Duodenal mucosa (tissue), 2 donors: ENCODE data around the gene MMAB.

Experiments used
- H3K27ac ChIP-seq: one replicate; pipeline ENCODE4 v1.7.0; 2013; ENCODE audit warnings: low read depth, low read length
- H3K27me3 ChIP-seq, 2 donors: one replicate each; pipeline ENCODE4 v1.7.0; 2013; ENCODE audit warnings: low read length in 2 of 2, control low read depth in 1 of 2; ENCODE audit not compliant: insufficient read depth in 2 of 2, control insufficient read depth in 1 of 2
- H3K36me3 ChIP-seq, 2 donors: one replicate each; pipeline ENCODE4 v1.7.0; 2013; ENCODE audit warnings: low read length in 2 of 2, control low read depth in 1 of 2; ENCODE audit not compliant: insufficient read depth in 2 of 2, control insufficient read depth in 1 of 2
- H3K4me1 ChIP-seq, 2 donors: one replicate each; pipeline ENCODE4 v1.7.0; 2013; ENCODE audit warnings: low read length in 2 of 2, control low read depth in 1 of 2; ENCODE audit not compliant: insufficient read depth in 2 of 2, control insufficient read depth in 1 of 2
- H3K4me3 ChIP-seq, 2 donors: one replicate each; pipeline ENCODE4 v1.7.0; 2013; ENCODE audit warnings: low read length in 2 of 2, low read depth in 1 of 2
- H3K9ac ChIP-seq, 2 donors: one replicate each; pipeline ENCODE4 v1.7.0; 2013; ENCODE audit warnings: low read length in 2 of 2, low read depth in 1 of 2
- H3K9me3 ChIP-seq, 2 donors: one replicate each; pipeline ENCODE4 v1.7.0; 2013; ENCODE audit warnings: low read length in 2 of 2, control low read depth in 1 of 2; ENCODE audit not compliant: control insufficient read depth in 1 of 2

Gene MMAB

GRCh38 chr12:109573029-109573913, at the start of gene MMAB, which contains the start of gene MVK:
MMAB (minus strand) TSS chr12:109573504; CDS start chr12:109573480, 24 bp downstream.
MVK (plus strand) TSS chr12:109573794; CDS start chr12:109574823, 1,029 bp downstream.
- Histone ChIP-seq H3K9me3 (no peaks in the 10 kb centered on the region), H3K27me3 (no peaks in the 10 kb centered on the region), H3K9ac (peak within 1 kb of the TSS; percentile 68 to 73), H3K27ac (peak within 1 kb of the TSS; percentile 90), H3K36me3 (peaks cover 15 to 41% of the 10 kb centered on the region in 2 donors), H3K4me1 (peaks cover 19 to 21% of the 10 kb centered on the region in 2 donors), H3K4me3 (peak within 1 kb of the TSS; percentile 89 to 92)

DNA sequence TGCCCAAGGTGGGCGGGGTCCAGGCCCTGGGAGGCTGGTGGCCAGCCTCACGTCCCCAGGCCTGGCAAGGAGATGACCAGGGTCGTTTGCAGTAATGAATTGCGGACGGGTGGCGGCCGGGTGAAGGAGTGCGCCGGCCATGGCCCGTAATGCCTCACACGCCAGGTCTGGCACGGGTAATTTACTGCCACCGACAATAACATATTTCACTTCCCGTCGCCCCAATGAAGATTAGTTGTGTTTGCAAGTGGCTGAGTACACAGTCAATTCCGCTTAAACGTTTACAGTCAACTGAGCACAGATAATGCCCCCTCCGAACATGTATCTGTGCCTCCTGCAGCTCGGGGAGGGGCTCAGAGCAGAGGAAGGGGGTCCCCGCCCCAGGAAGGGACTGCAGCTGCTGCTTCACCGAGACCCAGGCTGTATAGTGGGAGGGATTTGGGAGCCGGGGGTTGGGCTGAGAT, 48.6 kb upstream of the MMAB start:
- H3K4me1 ChIP-seq, result no peaks in the 10 kb centered on the region
- no peaks in the 10 kb centered on the region for H3K36me3 ChIP-seq
- no peak overlapping the region for H3K27ac ChIP-seq
- H3K9me3 ChIP-seq, result no peaks in the 10 kb centered on the region
- peaks cover 5 to 13% of the 10 kb centered on the region in 2 donors for H3K27me3 ChIP-seq
- no peak overlapping the region for H3K9ac ChIP-seq
- no peak overlapping the region for H3K4me3 ChIP-seq

GRCh38 chr12:109621211-109621694, 47.9 kb upstream of the MMAB start:
- no peaks in the 10 kb centered on the region for H3K36me3 ChIP-seq
- no peaks in the 10 kb centered on the region for H3K9me3 ChIP-seq
- no peak overlapping the region for H3K27ac ChIP-seq
- H3K4me1 ChIP-seq, result no peaks in the 10 kb centered on the region
- H3K9ac ChIP-seq, result no peak overlapping the region
- no peak overlapping the region for H3K4me3 ChIP-seq
- H3K27me3 ChIP-seq, result peaks cover 5 to 13% of the 10 kb centered on the region in 2 donors

GRCh38 chr12:109619002-109619604, 45.8 kb upstream of the MMAB start:
- no peaks in the 10 kb centered on the region for H3K4me1 ChIP-seq
- H3K27ac ChIP-seq, result no peak overlapping the region
- H3K9ac ChIP-seq, result no peak overlapping the region
- peaks cover 5 to 13% of the 10 kb centered on the region in 2 donors for H3K27me3 ChIP-seq
- no peaks in the 10 kb centered on the region for H3K36me3 ChIP-seq
- no peak overlapping the region for H3K4me3 ChIP-seq
- H3K9me3 ChIP-seq, result no peaks in the 10 kb centered on the region

GRCh38 chr12:109618082-109618481, 44.8 kb upstream of the MMAB start:
- H3K4me3 ChIP-seq, result no peak overlapping the region
- no peaks in the 10 kb centered on the region for H3K36me3 ChIP-seq
- no peak overlapping the region for H3K9ac ChIP-seq
- H3K27ac ChIP-seq, result no peak overlapping the region
- peaks cover 5 to 13% of the 10 kb centered on the region in 2 donors for H3K27me3 ChIP-seq
- H3K4me1 ChIP-seq, result no peaks in the 10 kb centered on the region
- H3K9me3 ChIP-seq, result no peaks in the 10 kb centered on the region

- Histone ChIP-seq H3K9me3 (no peaks in the 10 kb centered on the region), H3K4me3 (no peak overlapping the region), H3K27ac (no peak overlapping the region), H3K9ac (no peak overlapping the region), H3K36me3 (no peaks in the 10 kb centered on the region), H3K27me3 (peaks cover 5 to 15% of the 10 kb centered on the region in 2 donors), H3K4me1 (no peaks in the 10 kb centered on the region)
Observed at GRCh38 chr12:109617491-109617890, 44.2 kb upstream of the MMAB start.

GRCh38 chr12:109615556-109616229, 42.4 kb upstream of the MMAB start:
- no peak overlapping the region for H3K27ac ChIP-seq
- H3K36me3 ChIP-seq, result no peaks in the 10 kb centered on the region
- H3K9me3 ChIP-seq, result no peaks in the 10 kb centered on the region
- H3K4me1 ChIP-seq, result no peaks in the 10 kb centered on the region
- H3K27me3 ChIP-seq, result peaks cover 0 to 8% of the 10 kb centered on the region in 2 donors
- no peak overlapping the region for H3K9ac ChIP-seq
- H3K4me3 ChIP-seq, result no peak overlapping the region

GRCh38 chr12:109613649-109614455, 40.5 kb upstream of the MMAB start:
- no peak overlapping the region for H3K9ac ChIP-seq
- H3K9me3 ChIP-seq, result no peaks in the 10 kb centered on the region
- no peaks in the 10 kb centered on the region for H3K4me1 ChIP-seq
- H3K36me3 ChIP-seq, result no peaks in the 10 kb centered on the region
- H3K27me3 ChIP-seq, result peaks cover 0 to 8% of the 10 kb centered on the region in 2 donors
- no peak overlapping the region for H3K27ac ChIP-seq
- no peak overlapping the region for H3K4me3 ChIP-seq

- Histone ChIP-seq H3K27me3 (peaks cover 0 to 8% of the 10 kb centered on the region in 2 donors), H3K9ac (no peak overlapping the region), H3K4me3 (no peak overlapping the region), H3K4me1 (no peaks in the 10 kb centered on the region), H3K27ac (no peak overlapping the region), H3K36me3 (no peaks in the 10 kb centered on the region), H3K9me3 (no peaks in the 10 kb centered on the region)
Observed at GRCh38 chr12:109612975-109613502, 39.7 kb upstream of the MMAB start.
